ENCODE results near the gene DTX3.

The DTX3 gene

DNA sequence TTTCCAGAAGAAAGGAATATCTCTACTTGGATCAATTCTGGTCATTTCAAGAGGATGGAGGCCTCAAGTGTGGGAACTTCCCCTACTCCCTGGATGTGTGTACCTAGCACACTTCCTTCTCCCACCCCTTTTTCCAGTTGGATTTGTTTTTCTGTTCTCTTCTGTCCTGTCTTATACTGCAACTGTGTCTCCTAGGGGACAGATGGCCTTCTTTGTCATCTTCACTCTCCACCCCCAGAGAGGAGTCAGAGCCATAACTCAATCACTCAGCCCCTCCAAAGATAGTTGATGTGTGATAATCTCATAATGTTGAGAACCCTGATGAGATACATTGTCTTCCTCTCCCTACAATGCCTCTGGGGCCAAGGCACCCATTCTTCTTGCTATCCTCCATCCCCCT is 2.1 kb upstream of the DTX3 start:
- TF ChIP-seq, protein P1, sequence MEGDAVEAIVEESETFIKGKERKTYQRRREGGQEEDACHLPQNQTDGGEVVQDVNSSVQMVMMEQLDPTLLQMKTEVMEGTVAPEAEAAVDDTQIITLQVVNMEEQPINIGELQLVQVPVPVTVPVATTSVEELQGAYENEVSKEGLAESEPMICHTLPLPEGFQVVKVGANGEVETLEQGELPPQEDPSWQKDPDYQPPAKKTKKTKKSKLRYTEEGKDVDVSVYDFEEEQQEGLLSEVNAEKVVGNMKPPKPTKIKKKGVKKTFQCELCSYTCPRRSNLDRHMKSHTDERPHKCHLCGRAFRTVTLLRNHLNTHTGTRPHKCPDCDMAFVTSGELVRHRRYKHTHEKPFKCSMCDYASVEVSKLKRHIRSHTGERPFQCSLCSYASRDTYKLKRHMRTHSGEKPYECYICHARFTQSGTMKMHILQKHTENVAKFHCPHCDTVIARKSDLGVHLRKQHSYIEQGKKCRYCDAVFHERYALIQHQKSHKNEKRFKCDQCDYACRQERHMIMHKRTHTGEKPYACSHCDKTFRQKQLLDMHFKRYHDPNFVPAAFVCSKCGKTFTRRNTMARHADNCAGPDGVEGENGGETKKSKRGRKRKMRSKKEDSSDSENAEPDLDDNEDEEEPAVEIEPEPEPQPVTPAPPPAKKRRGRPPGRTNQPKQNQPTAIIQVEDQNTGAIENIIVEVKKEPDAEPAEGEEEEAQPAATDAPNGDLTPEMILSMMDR (conservative IDR thresholded peaks at IDR 0.05; ENCODE audit: control insufficient read depth, insufficient read depth, low read depth, low read length) = no peak

DNA sequence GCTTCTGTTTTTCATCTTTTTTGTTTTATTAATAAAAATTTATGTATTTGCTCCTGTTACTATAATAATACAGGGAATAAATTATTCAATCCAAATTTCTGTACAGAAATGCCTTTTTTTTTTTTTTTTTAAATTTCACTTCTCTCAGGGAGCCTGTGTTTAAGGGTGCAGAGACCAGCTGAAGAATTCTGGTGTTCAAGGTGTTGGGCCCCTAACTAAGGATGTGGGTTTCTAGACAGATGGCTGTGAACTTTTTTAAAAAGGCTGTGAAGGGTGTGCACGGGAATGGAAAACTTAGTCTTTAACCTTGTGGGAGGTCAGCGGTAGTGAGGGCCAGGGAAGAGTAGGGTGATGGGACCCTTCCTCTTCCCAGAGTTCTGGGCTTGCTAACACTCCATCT is 1.3 kb upstream of the DTX3 start:
- H3K4me3 ChIP-seq (ENCODE audit: control insufficient read depth, low read depth, low read length) = no peak overlapping the region
- TF ChIP-seq, protein P1 (conservative IDR thresholded peaks at IDR 0.05; ENCODE audit: control insufficient read depth, insufficient read depth, low read depth, low read length) = no peak
- no peak for DNase-seq (ENCODE audit: low read depth)

More for the DNA sequence above, 2.1 kb upstream of the DTX3 start:
- no peak for DNase-seq (ENCODE audit: low read depth)
- H3K4me3 ChIP-seq (ENCODE audit: control insufficient read depth, low read depth, low read length) = no peak overlapping the region

DNA sequence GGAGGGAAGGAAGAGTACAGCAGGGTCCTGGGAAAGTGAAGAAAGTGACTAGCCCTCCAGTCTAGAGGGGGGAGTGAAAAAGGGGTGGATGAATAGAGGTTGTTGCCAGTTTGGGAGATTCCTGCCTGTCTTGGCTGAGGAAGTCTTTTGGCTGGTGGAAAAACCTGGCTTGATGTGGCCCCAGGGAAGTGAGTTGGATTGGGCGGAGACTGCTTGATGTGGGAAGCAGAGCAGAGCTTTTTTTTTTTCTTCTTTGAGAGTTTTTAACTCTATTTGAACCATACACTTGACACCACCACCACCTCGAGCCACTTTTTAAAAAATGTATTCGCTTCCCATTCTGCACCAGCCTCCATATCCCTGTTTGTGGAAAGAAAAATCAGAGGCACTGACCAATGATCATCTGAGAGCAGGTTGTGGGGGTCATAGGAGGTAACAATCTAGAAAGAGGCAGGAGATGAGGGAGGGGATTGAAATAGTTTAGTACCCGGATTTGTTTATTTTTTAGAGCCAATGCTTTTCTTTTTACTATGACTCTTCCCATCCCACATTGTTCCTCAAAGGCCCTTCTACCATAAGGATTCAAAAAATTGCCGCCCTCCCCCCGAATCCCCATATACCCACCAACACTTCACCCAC is 690 bp upstream of the DTX3 start:
- peak; percentile 60 for DNase-seq (ENCODE audit: low read depth)

DNA sequence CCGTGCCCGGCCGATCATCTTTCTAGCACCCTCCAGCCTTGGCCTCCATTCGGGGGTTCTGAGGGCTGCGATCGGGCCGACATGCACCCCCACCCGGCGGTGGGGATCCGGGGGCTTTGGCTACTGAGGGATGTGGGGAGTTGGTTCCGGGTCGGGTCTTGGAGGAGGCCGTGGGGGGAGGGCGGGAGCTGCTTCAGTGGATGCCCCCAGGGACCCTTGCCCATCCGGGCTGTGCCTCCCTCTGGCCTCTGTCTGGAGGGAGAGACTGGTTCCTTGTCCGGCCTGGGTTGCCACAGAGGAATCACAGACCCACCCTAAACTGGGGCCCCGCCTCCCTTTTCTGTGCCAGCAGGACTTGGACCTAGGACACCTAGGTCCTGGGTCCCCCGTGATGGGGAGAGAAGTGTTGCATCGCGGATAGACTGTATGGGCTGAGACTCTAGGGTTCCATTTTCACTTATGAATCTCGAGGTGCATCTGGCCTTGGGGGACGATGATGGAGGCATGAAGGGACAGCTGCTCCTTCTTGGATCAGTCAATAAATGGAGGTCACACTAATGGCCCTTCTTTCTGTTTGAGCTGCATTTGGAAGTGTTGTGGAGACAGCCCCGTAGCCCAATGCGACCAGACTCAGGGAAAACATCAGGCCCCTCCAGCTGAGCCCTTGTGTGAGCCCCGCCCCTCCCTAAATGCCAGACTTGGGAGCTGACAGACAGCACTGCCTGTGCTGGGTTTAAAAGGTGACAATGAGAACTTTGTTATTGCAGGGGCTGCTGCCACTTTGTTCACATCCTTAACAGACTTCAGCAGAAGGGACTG is 577 bp downstream of the DTX3 start:
- peak; percentile 11 for DNase-seq (ENCODE audit: low read depth)
- TF ChIP-seq, protein P1 (conservative IDR thresholded peaks at IDR 0.05; ENCODE audit: control insufficient read depth, insufficient read depth, low read depth, low read length) = no peak
- H3K4me3 ChIP-seq (ENCODE audit: control insufficient read depth, low read depth, low read length) = peak overlapping the region; percentile 72

More for the DNA sequence above, 690 bp upstream of the DTX3 start:
- peak overlapping the region; percentile 72 for H3K4me3 ChIP-seq (ENCODE audit: control insufficient read depth, low read depth, low read length)
- TF ChIP-seq, protein P1 (conservative IDR thresholded peaks at IDR 0.05; ENCODE audit: control insufficient read depth, insufficient read depth, low read depth, low read length) = no peak

DNA sequence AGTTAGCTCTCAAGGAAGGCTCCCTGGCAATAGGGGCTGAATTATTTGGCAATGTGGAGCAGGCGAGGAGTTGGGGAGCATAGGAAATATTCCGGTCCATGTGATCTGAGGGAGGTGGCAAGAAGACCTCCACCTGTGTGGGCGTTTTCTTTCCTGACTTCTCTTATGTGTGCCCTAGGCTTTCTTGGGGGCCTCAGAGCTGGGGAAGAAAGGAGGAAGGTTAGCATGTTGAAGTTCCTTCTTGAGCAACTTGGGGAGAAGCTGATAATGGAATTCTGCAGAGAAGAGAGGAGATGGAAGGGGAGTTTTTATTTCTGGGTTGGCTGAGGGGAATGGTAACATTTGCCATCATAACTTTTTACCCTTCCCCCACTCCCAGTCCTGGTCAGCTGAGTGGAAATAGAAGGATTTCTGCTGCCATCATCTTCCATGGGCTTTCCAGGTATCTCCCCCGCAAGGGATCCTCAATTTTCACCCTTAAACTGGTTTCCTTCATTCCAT is 1.2 kb downstream of the DTX3 start:
- peak overlapping the region; percentile 72 for H3K4me3 ChIP-seq (ENCODE audit: control insufficient read depth, low read depth, low read length)
- TF ChIP-seq, protein P1 (conservative IDR thresholded peaks at IDR 0.05; ENCODE audit: control insufficient read depth, insufficient read depth, low read depth, low read length) = no peak
- DNase-seq (ENCODE audit: low read depth) = no peak

DNA sequence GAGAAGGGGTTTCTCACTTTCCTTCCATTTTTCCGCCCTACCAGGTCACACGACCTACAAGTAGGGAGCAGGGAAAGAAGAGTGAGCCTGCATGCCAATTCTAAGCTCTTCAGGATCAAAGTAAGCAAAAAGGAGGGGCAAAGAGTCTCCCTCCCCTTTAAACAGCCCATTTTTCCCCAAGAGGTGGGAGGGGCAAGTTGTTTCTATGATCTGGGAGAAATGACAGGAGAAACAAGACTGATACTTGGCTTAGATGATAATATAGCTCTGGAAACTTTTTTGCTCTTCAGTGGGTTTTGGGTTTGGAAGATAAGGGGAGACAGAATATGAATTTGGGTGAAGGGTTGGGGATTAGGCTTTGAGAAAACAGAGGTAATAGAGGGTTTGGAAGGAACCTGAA is 1.8 kb downstream of the DTX3 start:
- TF ChIP-seq, protein P1 (conservative IDR thresholded peaks at IDR 0.05; ENCODE audit: control insufficient read depth, insufficient read depth, low read depth, low read length) = no peak
- H3K4me3 ChIP-seq (ENCODE audit: control insufficient read depth, low read depth, low read length) = no peak overlapping the region
- DNase-seq (ENCODE audit: low read depth) = no peak

All from fibroblast of mammary gland (primary cell).